Measurements from ENCODE around the gene GTF2F2.

GTF2F2 gene

DNA sequence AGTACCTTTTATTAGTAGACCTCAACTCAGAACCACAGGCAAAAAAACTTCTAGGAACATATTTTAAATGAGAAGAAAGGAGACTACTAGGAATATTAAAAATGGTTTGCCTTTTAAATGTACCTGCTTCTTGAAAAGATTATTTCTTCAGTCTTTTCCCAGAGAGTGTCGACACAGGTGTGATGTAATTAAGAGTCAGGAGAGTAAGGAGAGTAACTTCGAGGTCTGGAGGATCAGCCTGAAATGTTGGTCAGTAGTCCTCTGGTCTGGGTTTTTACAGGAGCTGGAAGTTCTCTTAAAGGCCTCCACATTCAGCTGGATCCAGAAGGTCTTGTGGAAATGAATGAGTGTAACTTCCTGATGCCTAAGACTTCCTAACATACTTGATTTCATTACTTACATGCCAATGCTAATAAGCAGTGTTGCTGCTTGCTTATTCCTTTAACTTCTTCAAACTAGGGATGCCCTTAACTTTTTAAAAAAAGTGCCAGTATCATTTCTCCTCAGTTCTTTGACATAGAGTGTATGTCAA is 80.5 kb downstream of the GTF2F2 start, which contains the start of gene KCTD4:
Gene KCTD4, minus strand, starts transcription at position 345 of the 532 bp plus-strand sequence. CDS start 6,478 bp downstream, outside the sequence.
- Mint-ChIP-seq H3K36me3 (ENCODE audit: low read depth) (peaks cover 4% of the 10 kb centered on the region), H3K4me3 (no peak within 1 kb of the TSS), H3K9me3 (no peaks in the 10 kb centered on the region), H3K27ac (no peak within 1 kb of the TSS), H3K27me3 (ENCODE audit: low read depth) (no peaks in the 10 kb centered on the region), H3K4me1 (ENCODE audit: low read depth) (peaks cover 9% of the 10 kb centered on the region)
- DNase-seq (ENCODE audit: low spot score): no peak

DNA sequence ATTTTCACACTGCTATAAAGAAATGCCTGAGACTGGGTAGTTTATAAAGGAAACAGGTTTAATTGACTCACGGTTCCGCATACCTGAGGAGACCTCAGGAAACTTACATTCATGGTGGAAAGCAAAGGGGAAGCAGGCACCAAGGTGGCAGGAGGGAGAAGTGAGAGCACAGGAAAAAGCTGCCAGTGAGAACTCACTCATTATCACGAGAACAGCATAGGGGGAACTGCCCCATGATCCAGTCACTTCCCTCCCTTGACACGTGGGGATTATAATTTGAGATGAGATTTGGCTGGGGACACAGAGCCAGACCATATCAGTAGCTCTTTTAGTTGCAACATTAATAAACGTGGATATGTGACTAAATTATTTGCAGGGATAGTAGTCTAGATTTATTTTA is 84.8 kb downstream of the GTF2F2 start:
- Mint-ChIP-seq H3K4me3 (no peak overlapping the region), H3K9me3 (no peaks in the 10 kb centered on the region), H3K4me1 (ENCODE audit: low read depth) (peaks cover 3% of the 10 kb centered on the region), H3K27ac (no peak overlapping the region), H3K27me3 (ENCODE audit: low read depth) (no peaks in the 10 kb centered on the region), H3K36me3 (ENCODE audit: low read depth) (peaks cover 6% of the 10 kb centered on the region)
- no peak for DNase-seq (ENCODE audit: low spot score)

DNA sequence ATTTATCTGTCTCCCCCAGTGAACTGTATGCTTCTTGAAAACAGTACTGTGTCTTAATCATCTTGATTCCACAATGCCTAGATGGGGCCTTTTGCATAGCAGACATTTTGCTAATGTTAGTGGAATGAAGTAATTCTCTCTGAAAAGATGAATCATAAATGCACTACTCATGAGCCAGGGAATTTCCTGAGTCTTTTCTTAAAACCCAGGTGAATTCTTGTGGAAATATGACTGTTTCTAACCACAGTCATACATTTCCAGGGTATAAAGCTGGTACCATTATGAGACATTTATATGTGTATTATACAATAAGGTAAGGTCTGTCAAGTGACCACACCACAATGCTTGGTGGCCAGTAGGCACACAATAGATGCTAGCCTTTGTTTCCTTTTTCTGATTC is 86.0 kb downstream of the GTF2F2 start:
- Mint-ChIP-seq H3K27me3 (ENCODE audit: low read depth) (no peaks in the 10 kb centered on the region), H3K4me3 (no peak overlapping the region), H3K9me3 (no peaks in the 10 kb centered on the region), H3K4me1 (ENCODE audit: low read depth) (peaks cover 3% of the 10 kb centered on the region), H3K36me3 (ENCODE audit: low read depth) (peaks cover 10% of the 10 kb centered on the region), H3K27ac (no peak overlapping the region)
- DNase-seq (ENCODE audit: low spot score): peak; percentile 10

DNA sequence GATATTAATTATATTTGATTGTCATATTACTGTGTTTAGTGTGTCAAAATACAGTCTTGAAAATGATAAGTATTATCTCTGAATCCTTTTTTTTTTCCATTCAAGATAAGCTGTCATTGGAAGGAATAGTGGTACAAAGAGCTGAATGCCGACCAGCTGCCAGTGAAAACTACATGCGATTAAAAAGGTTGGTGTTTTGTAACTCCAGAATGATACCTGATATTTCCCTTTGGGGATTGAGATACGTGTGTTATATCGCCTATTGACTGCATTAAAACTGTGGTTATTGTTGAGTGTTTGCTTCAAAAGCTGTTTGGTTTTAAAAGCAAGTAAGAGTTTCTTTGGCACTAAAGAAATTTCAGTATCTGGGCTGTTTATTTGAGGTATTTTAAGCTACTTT is 87.0 kb downstream of the GTF2F2 start:
- H3K36me3 Mint-ChIP-seq (ENCODE audit: low read depth): peaks cover 10% of the 10 kb centered on the region
- peaks cover 2% of the 10 kb centered on the region for H3K4me1 Mint-ChIP-seq (ENCODE audit: low read depth)
- DNase-seq (ENCODE audit: low spot score): no peak
- no peak overlapping the region for H3K4me3 Mint-ChIP-seq
- H3K27ac Mint-ChIP-seq: no peak overlapping the region
- no peaks in the 10 kb centered on the region for H3K9me3 Mint-ChIP-seq
- H3K27me3 Mint-ChIP-seq (ENCODE audit: low read depth): no peaks in the 10 kb centered on the region

DNA sequence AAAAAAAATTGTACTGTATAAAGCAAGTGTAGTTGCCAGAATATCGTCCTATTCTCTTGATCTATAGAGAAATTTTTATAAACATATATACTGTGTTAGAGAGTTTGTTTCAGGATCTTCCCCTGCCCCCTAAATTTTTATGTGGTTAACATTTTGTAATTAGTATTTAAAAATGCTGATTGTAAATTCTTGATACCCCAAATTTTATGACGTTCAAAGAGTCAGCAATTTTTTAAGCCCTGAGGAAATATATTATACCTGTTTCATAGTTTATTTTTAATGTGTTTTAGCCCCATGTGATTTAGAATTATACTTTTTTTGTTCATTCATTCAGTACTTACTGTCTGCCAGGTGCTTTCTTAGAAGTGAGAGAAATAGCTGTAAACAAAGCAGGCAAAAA is 87.8 kb downstream of the GTF2F2 start:
- no peak overlapping the region for H3K4me3 Mint-ChIP-seq
- peaks cover 1% of the 10 kb centered on the region for H3K4me1 Mint-ChIP-seq (ENCODE audit: low read depth)
- no peaks in the 10 kb centered on the region for H3K27me3 Mint-ChIP-seq (ENCODE audit: low read depth)
- peaks cover 10% of the 10 kb centered on the region for H3K36me3 Mint-ChIP-seq (ENCODE audit: low read depth)
- no peak overlapping the region for H3K27ac Mint-ChIP-seq
- H3K9me3 Mint-ChIP-seq: no peaks in the 10 kb centered on the region
- no peak for DNase-seq (ENCODE audit: low spot score)

DNA sequence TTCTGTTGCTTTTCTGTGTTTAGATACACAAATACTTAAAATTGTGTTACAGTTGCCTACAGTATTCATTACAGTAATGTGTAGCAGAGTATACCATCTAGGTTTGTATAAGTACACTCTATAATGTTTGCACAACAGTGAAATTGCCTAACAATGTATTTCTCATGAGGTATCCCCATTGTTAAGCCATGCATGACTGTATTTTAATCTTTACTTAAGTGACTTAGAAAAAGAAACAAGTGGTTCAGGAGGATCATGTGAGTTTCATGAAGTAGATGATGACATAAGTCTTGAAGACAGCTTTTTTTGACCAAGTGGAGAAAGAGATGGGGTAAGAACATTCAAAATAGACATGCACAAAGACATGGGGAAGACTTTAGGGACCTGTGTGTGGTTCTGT is 88.9 kb downstream of the GTF2F2 start:
- no peak overlapping the region for H3K27ac Mint-ChIP-seq

DNA sequence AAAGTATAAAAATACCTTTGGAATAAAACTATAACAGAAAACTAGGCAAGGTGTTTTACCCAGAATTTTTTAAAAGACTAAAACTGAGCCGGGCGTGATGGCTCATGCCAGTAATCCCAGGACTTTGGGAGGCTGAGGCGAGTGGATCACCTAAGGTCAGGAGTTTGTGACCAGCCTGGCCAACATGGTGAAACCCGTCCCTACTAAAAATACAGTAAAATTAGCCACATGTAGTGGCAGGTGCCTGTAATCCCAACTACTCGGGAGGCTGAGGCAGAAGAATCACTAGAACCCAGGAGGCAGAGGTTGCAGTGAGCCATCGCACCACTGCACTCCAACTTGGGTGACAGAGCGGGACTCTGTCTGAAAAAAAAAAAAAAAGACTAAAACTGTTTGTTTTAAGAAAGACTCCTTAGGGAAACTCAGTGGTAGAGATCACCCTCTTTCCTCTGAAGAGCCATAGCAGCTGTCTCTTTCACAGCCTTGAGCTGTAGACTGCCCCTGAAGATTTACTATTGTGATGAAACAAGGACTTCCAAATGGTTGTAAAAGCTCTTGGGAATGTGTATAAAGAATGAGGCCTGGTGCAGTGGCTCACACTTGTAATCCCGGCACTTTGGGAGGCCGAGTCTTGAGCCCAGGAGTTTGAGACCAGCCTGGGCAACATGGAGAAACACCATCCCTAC is 95.2 kb downstream of the GTF2F2 start:
- H3K4me1 Mint-ChIP-seq (ENCODE audit: low read depth): peaks cover 4% of the 10 kb centered on the region
- no peak for DNase-seq (ENCODE audit: low spot score)
- peaks cover 9% of the 10 kb centered on the region for H3K36me3 Mint-ChIP-seq (ENCODE audit: low read depth)
- no peak overlapping the region for H3K27ac Mint-ChIP-seq
- no peaks in the 10 kb centered on the region for H3K27me3 Mint-ChIP-seq (ENCODE audit: low read depth)
- no peaks in the 10 kb centered on the region for H3K9me3 Mint-ChIP-seq
- H3K4me3 Mint-ChIP-seq: no peak overlapping the region

More for the DNA sequence above, 88.9 kb downstream of the GTF2F2 start:
- no peaks in the 10 kb centered on the region for H3K27me3 Mint-ChIP-seq (ENCODE audit: low read depth)
- peaks cover 10% of the 10 kb centered on the region for H3K36me3 Mint-ChIP-seq (ENCODE audit: low read depth)
- peaks cover 1% of the 10 kb centered on the region for H3K4me1 Mint-ChIP-seq (ENCODE audit: low read depth)
- DNase-seq (ENCODE audit: low spot score): no peak
- no peaks in the 10 kb centered on the region for H3K9me3 Mint-ChIP-seq
- H3K4me3 Mint-ChIP-seq: no peak overlapping the region

DNA sequence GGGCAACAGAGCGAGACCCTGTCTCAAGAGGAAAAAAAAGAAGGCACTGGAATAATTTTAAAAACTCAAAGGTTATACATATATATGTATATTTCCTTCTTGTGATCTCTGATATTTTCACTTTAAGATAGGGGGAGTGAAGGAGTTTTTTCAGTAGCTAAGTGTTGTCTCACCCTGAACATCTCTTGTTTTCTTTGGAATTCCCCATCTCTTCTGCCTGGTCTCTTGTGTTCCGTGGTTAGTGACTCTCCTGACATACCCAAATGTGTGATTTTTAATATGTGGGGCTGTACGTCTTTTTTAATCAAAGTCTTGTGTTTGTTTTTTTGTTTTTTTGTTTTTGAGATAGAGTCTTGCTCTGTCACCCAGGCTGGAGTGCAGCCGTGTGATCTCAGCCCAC is 95.9 kb downstream of the GTF2F2 start:
- Mint-ChIP-seq H3K4me1 (ENCODE audit: low read depth) (peaks cover 4% of the 10 kb centered on the region), H3K4me3 (no peak overlapping the region), H3K36me3 (ENCODE audit: low read depth) (peaks cover 7% of the 10 kb centered on the region), H3K27me3 (ENCODE audit: low read depth) (no peaks in the 10 kb centered on the region), H3K9me3 (no peaks in the 10 kb centered on the region), H3K27ac (no peak overlapping the region)
- no peak for DNase-seq (ENCODE audit: low spot score)

DNA sequence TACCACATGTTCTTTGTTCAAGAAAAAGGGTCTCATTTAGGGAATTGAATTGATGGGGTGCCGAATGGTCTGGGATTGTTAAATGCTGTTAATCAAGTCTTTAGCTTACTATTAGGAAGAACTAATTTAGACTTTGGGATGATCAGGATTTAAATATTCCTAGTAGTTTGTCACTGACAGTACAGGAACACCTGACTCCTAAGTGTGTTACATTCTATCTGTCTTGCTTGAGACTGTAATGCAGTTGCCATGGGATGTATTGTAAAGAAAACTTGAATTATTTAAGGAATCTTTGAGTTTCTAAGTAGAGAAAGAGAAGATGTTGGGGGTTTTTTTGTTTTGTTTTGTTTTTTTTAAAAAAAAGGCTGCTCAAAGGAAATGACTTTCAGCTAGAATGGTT is 98.4 kb downstream of the GTF2F2 start:
- Mint-ChIP-seq H3K9me3 (no peaks in the 10 kb centered on the region), H3K4me3 (no peak overlapping the region), H3K27me3 (ENCODE audit: low read depth) (no peaks in the 10 kb centered on the region), H3K27ac (no peak overlapping the region), H3K4me1 (ENCODE audit: low read depth) (peaks cover 4% of the 10 kb centered on the region), H3K36me3 (ENCODE audit: low read depth) (peaks cover 7% of the 10 kb centered on the region)
- DNase-seq (ENCODE audit: low spot score): no peak

DNA sequence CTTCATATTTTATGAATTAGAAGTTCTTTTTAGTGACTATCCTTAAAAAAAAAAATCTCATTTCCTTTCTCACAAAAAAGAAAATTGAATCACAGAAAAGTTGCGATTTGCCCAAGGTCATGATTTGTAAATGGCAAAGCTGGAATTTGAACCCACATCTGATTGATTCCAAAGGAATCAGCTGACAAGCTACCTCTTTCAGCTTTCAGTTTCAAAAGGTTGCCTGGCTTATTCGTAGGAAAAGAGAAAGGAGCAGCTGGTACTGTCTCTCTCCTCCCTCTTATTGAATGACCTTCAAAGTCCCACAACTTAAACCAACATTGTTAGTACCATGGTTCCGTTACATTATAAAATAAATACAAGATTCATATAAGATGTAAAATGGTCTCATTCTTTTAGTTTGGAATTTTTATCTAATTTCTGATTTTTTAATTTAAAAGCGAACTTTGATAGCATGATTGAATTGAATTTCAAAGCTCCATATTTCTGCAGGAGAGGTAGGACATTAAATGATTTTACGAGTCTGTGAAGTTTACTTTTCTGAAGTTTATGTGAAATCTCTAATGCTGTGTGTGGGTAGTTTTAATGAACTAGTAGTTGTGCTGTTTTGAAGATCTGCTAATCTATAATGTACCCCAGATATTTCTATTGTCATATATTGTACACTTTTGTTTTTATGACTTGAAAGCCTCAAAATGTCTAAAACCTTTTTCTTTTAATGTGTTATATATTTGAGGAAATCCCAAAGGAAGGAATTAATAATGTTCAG is 99.0 kb downstream of the GTF2F2 start:
- no peaks in the 10 kb centered on the region for H3K9me3 Mint-ChIP-seq
- no peak overlapping the region for H3K27ac Mint-ChIP-seq
- H3K36me3 Mint-ChIP-seq (ENCODE audit: low read depth): peaks cover 7% of the 10 kb centered on the region
- no peak overlapping the region for H3K4me3 Mint-ChIP-seq
- peaks cover 4% of the 10 kb centered on the region for H3K4me1 Mint-ChIP-seq (ENCODE audit: low read depth)
- H3K27me3 Mint-ChIP-seq (ENCODE audit: low read depth): no peaks in the 10 kb centered on the region
- DNase-seq (ENCODE audit: low spot score): no peak

DNA sequence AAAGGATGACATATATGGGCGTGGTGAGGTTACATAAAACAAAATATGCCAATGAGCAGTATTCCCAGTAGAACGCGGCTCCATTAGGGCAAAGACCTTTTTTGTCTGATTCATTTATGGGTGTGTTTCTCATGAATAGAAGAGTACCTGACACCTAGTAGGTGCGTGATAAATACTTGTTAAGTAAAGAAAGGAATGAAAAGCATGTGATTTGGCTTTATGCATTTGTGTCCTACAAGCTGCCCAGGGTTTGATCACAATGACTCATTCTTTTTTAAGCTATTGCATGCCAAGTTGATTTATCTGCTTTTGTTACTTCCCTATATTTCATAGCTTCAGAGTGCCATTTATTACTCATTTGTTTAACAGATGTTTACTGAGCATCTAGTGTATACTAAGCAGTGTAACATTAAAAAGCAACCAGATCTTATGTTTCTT is 99.6 kb downstream of the GTF2F2 start:
- Mint-ChIP-seq H3K27ac (no peak overlapping the region), H3K9me3 (no peaks in the 10 kb centered on the region)

DNA sequence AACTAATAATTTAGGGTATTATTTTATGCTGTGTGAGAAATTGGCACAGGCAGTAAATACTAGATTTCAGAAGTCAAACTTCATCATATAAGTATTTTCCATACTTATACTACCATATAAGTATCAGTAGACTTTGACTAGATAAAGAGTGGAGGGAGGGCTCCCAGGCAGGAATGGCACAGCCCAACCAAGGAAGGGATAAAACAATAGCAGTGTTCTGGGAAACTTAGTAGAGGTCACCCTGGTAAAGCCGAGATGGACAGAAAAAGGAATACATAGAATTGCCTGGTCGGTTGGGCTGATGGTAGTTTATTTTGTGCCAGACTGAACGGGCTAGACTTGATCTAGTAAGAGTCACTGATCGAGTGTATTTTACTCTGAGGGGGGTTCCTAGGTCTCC is 100.1 kb downstream of the GTF2F2 start:
- peaks cover 4% of the 10 kb centered on the region for H3K4me1 Mint-ChIP-seq (ENCODE audit: low read depth)
- peaks cover 7% of the 10 kb centered on the region for H3K36me3 Mint-ChIP-seq (ENCODE audit: low read depth)
- DNase-seq (ENCODE audit: low spot score): no peak
- no peaks in the 10 kb centered on the region for H3K9me3 Mint-ChIP-seq
- H3K4me3 Mint-ChIP-seq: no peak overlapping the region
- H3K27me3 Mint-ChIP-seq (ENCODE audit: low read depth): no peaks in the 10 kb centered on the region
- H3K27ac Mint-ChIP-seq: no peak overlapping the region

More for the DNA sequence above, 99.6 kb downstream of the GTF2F2 start:
- no peaks in the 10 kb centered on the region for H3K27me3 Mint-ChIP-seq (ENCODE audit: low read depth)
- no peak overlapping the region for H3K4me3 Mint-ChIP-seq
- no peak for DNase-seq (ENCODE audit: low spot score)
- H3K36me3 Mint-ChIP-seq (ENCODE audit: low read depth): peaks cover 7% of the 10 kb centered on the region
- peaks cover 4% of the 10 kb centered on the region for H3K4me1 Mint-ChIP-seq (ENCODE audit: low read depth)

DNA sequence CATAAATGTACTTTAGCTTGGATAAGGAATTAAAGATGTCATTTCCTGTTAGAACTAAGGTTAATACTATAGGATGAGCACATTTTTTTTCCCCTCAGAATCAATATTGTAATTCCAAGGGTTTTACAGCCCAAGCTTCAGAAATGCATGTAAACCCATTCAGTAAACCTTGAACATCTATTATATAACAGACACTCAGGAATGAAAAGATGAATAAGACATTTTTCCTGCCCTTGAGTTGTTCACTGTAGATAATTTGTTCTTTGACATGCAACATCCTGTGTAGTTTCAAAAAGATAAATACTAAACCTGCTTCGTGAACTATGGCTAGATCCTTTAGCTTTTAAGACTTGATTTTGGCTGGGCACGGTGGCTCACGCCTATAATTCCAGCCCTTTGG is 102.2 kb downstream of the GTF2F2 start:
- Mint-ChIP-seq H3K4me3 (no peak overlapping the region), H3K4me1 (ENCODE audit: low read depth) (peaks cover 2% of the 10 kb centered on the region), H3K27ac (no peak overlapping the region), H3K36me3 (ENCODE audit: low read depth) (no peaks in the 10 kb centered on the region), H3K27me3 (ENCODE audit: low read depth) (no peaks in the 10 kb centered on the region), H3K9me3 (no peaks in the 10 kb centered on the region)
- no peak for DNase-seq (ENCODE audit: low spot score)

DNA sequence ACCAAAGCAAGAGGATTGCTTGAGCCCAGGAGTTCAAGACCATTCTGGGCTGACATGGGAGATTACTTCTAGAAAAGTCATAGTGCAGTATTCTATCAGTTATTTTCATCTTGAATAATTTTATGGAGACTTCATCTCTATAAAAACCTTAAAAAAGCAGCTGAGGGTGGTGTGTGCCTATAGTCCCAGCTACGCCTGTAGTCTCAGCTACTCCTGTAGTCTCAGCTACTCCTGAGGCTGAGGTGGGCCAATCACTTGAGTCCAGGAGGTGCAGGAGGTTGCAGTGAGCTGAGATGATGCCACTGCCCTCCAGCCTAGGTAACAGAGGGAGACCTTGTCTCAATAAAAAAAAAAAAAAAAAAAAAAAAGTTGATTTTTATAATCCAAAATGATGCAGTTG is 102.6 kb downstream of the GTF2F2 start:
- no peaks in the 10 kb centered on the region for H3K36me3 Mint-ChIP-seq (ENCODE audit: low read depth)
- H3K27me3 Mint-ChIP-seq (ENCODE audit: low read depth): no peaks in the 10 kb centered on the region
- H3K27ac Mint-ChIP-seq: no peak overlapping the region
- DNase-seq (ENCODE audit: low spot score): no peak
- H3K9me3 Mint-ChIP-seq: no peaks in the 10 kb centered on the region
- H3K4me3 Mint-ChIP-seq: no peak overlapping the region
- peaks cover 2% of the 10 kb centered on the region for H3K4me1 Mint-ChIP-seq (ENCODE audit: low read depth)

Data from T-helper 2 cell treated with Interferon-gamma antibody and Interleukin-4, amounts not matched to agents 5 μg/mL and 100 μg/mL, for 36 hours (primary cell).